ENCODE data around the gene KLC4. TPM values are rescaled to one million over a fixed set of nuclear protein-coding genes. Genes with fewer than 3 reads are reported as not detected.
A peak's percentile ranks its signal among the peaks of the same experiment; 100 is the strongest.

Gene KLC4
- total RNA-seq, 2 experiments from 2014 or later = 10.6 to 11.5 TPM

DNA sequence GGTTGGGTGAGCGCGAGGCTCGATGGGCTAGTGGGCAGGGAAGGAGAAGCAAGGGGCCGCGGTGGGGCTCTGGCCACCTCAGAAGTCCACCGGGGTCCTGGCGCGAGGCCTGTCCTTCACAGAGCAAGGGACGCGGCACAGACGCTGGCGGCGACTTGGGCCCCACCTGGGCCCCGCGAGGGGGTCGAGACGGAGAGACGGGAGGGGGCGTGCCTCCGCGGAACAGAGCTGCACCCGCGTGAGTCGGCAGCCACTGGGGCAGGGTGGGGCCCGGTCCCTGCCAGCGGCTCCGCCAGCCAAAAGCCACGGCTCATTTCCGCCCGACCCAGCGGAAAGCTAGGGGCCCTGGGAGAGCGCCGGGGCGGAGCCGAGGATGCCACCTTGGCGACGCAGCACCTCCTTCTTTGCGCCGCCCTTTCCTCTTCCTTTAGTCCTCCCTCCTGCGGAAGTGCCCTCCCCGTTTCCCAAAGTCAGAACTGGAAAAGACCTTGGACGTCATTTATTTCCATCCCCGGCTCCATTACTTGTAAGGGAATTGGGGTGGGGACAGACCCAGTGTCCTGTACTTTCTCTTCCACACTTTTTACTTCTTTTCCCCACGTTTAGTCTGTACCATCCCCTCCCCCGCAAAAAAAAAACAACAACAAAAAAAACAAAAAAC is 5.8 kb upstream of the KLC4 start, which contains the start of gene CUL7:
TSS of gene CUL7 (minus strand) at position 307 of the 661 bp plus-strand sequence. CDS start 1,063 bp downstream, outside the sequence.
- TF ChIP-seq, protein P1, sequence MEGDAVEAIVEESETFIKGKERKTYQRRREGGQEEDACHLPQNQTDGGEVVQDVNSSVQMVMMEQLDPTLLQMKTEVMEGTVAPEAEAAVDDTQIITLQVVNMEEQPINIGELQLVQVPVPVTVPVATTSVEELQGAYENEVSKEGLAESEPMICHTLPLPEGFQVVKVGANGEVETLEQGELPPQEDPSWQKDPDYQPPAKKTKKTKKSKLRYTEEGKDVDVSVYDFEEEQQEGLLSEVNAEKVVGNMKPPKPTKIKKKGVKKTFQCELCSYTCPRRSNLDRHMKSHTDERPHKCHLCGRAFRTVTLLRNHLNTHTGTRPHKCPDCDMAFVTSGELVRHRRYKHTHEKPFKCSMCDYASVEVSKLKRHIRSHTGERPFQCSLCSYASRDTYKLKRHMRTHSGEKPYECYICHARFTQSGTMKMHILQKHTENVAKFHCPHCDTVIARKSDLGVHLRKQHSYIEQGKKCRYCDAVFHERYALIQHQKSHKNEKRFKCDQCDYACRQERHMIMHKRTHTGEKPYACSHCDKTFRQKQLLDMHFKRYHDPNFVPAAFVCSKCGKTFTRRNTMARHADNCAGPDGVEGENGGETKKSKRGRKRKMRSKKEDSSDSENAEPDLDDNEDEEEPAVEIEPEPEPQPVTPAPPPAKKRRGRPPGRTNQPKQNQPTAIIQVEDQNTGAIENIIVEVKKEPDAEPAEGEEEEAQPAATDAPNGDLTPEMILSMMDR (IDR thresholded peaks at IDR 0.05) = no peak
- DNase-seq (peak; percentile 94), ATAC-seq (peak; percentile 99)
- Mint-ChIP-seq H3K4me1 (ENCODE audit: low read depth) (peaks cover 44% of the 10 kb centered on the region), H3K9me3 (no peaks in the 10 kb centered on the region), H3K27me3 (no peaks in the 10 kb centered on the region), H3K4me3 (peak within 1 kb of the TSS; percentile 93), H3K27ac (peak within 1 kb of the TSS; percentile 96), H3K36me3 (ENCODE audit: low read depth) (peaks cover 45% of the 10 kb centered on the region)
- intact Hi-C loops (cut with micrococcal nuclease) = loop anchor here (10.0 kb wide), 1 partner anchor 149 kb away; no protein-coding TSS in a partner anchor
- ChIA-PET POLR2A (interaction anchor here (0.6 to 1.7 kb wide), 11 partner anchors 13 to 133 kb away, joined by 3 to 7 read pairs (median 3); partner anchors contain the start of genes CNPY3, PEX6 and RRP36), CTCF (interaction anchor here (1.0 to 3.1 kb wide), 5 partner anchors 12 to 90 kb away, joined by 3 to 21 read pairs (median 6); partner anchors contain the start of gene RRP36)

DNA sequence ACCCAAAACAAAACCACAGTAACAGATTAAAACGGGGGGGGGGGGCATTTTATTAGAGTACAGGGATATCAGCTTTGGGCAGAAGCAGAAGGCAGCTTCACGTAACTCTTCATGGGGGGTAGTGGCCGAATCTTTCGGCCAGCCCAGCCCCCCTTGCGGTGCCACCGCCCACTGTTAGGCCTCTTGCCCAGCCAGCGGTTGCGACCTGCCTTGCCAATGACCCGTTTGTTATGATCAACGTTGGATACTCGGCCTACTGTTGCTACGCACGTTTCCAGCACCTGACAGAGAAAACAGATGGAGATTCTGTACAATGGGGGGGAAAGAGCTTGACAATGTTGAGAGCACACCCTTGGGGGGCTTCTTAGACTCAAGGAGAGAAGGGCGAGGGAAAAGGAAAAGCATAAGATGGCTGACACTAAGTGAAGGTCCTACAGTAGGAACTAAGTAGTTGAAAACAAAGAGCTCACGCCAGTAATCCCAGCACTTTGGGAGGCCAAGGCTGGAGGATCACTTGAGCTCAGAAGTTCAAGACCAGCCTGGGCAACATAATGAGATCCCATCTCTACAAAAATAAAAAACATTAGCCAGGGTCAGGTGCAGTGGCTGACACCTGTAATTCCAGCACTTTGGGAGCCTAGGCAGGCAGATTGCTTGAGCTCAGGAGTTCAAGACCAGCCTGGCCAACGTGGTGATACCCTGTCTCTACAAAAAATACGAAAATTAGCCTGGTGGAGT is 5.1 kb upstream of the KLC4 start:
- peaks cover 46% of the 10 kb centered on the region for H3K36me3 Mint-ChIP-seq (ENCODE audit: low read depth)
- TF ChIP-seq, protein P1 (IDR thresholded peaks at IDR 0.05) = no peak
- POLR2A ChIA-PET = interaction anchor here (0.7 to 1.7 kb wide), 14 partner anchors 14 to 308 kb away, joined by 3 to 7 read pairs (median 3); partner anchors contain the start of genes CNPY3, PEX6, RRP36 and TBCC
- intact Hi-C loops (cut with micrococcal nuclease) = loop anchor here (10.0 kb wide), 1 partner anchor 150 kb away; no protein-coding TSS in a partner anchor
- DNase-seq (no peak), ATAC-seq (no peak)
- CTCF ChIA-PET = interaction anchor here (1.0 to 3.1 kb wide), 4 partner anchors 11 to 89 kb away, joined by 3 to 21 read pairs (median 6); partner anchors contain the start of gene RRP36
- H3K9me3 Mint-ChIP-seq = no peaks in the 10 kb centered on the region
- peaks cover 45% of the 10 kb centered on the region for H3K4me1 Mint-ChIP-seq (ENCODE audit: low read depth)
- H3K27me3 Mint-ChIP-seq = no peaks in the 10 kb centered on the region
- H3K4me3 Mint-ChIP-seq = peak overlapping the region; percentile 93
- peak overlapping the region; percentile 96 for H3K27ac Mint-ChIP-seq

DNA sequence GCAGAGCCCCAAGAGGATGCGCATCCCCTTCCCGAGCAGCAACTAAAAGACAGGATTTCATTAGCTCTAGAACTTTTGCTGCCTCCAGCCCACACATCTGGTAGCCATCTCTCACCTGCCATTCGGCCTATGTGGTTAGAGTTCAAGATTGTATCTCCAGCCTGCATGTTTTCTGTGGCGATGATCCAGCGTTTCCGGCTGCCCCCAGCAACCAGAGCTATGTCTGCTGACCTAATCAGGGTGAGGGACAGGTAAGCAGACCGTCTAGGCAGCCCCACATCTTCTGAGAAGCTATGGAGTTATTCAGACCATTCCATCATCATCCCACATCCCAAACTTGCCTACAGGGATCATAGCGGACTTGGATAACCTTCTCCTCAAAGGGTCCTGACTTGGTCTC is 3.5 kb upstream of the KLC4 start:
- Mint-ChIP-seq H3K4me3 (no peak overlapping the region), H3K27ac (no peak overlapping the region), H3K27me3 (no peaks in the 10 kb centered on the region), H3K9me3 (no peaks in the 10 kb centered on the region), H3K36me3 (ENCODE audit: low read depth) (peaks cover 38% of the 10 kb centered on the region), H3K4me1 (ENCODE audit: low read depth) (peaks cover 53% of the 10 kb centered on the region)
- TF ChIP-seq, protein P1 (IDR thresholded peaks at IDR 0.05) = no peak
- ChIA-PET CTCF (interaction anchor here (2.7 to 3.1 kb wide), 2 partner anchors 35 to 88 kb away, joined by 6 to 21 read pairs; partner anchors contain the start of gene RRP36), POLR2A (interaction anchor here (1.2 to 1.4 kb wide), 2 partner anchors 42 to 43 kb away, joined by 3 read pairs; partner anchors contain the start of gene KLHDC3)
- intact Hi-C loops (cut with micrococcal nuclease) = loop anchor here (5.0 to 10.0 kb wide), 2 partner anchors 44 to 151 kb away; partner anchors contain the start of genes KLHDC3 and MEA1
- ATAC-seq = no peak
- no peak for DNase-seq

DNA sequence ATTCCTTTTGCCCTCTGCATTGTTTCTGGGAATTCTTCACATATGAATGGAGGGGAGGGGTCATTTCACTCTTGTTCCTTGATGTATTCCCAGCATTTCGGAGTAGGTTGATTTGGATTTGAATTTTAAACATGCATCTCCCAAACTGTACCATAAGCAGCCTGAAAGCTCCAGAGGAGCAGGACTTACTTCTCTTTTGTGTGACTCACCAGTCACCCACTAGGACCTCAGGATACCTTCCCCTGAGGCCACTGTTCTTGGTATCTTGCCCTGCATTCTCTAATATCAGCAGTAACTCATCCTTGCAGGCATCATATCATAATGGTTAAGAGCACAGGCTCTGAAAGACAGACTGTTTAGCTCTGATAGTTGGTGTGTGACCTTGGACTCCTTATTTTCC is 900 bp upstream of the KLC4 start:
- ChIA-PET POLR2A (interaction anchor here (0.7 to 2.6 kb wide), 5 partner anchors 18 to 390 kb away, joined by 3 to 6 read pairs (median 5); partner anchors contain the start of genes KLHDC3, MEA1, PPP2R5D and PTK7), CTCF (interaction anchor here (1.0 to 4.2 kb wide), 2 partner anchors 50 to 85 kb away, joined by 3 to 32 read pairs; no protein-coding TSS in a partner anchor)
- TF ChIP-seq, protein P1 (IDR thresholded peaks at IDR 0.05) = no peak
- H3K4me3 Mint-ChIP-seq = peak overlapping the region; percentile 81
- H3K9me3 Mint-ChIP-seq = no peaks in the 10 kb centered on the region
- DNase-seq = no peak
- peaks cover 35% of the 10 kb centered on the region for H3K36me3 Mint-ChIP-seq (ENCODE audit: low read depth)
- H3K4me1 Mint-ChIP-seq (ENCODE audit: low read depth) = peaks cover 42% of the 10 kb centered on the region
- intact Hi-C loops (cut with micrococcal nuclease) = loop anchor here (5.0 to 10.0 kb wide), 2 partner anchors 46 to 154 kb away; partner anchors contain the start of genes KLHDC3 and MEA1
- no peaks in the 10 kb centered on the region for H3K27me3 Mint-ChIP-seq
- ATAC-seq = no peak
- H3K27ac Mint-ChIP-seq = peak overlapping the region; percentile 92

Data from activated CD8-positive, alpha-beta T cell treated with anti-CD3 and anti-CD28 coated beads for 36 hours (primary cell).